ENCODE measurements around the gene ZNG1B.
"Not testable (repeated sequence)": the region's sequence is repeated elsewhere in the genome, so short reads cannot be mapped to it uniquely, and the experiment has no call there.

The ZNG1B gene

DNA sequence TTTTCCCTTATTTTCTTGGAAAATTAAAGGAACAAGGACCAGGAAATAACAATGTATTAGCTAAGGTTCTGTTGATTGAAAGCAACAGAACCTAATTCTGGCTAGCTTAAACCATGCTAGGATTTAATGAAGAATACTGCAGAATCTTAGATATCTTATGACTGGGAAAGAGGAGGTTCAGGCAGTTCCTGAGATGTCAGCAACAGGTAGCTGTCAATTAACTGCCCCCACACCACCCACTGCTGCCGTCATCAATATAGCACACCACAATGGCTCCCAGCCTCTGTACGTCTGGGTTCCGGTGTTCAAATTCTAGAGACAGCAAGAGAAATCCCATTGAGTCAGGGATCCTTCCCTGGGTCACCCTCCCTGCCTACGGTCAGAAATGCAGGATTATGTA, 95.5 kb downstream of the ZNG1B start:
- not testable (repeated sequence) for DNase-seq (ENCODE audit: insufficient read length, low spot score); FAIRE-seq

- not testable (repeated sequence) for FAIRE-seq
Observed at GRCh38 chr2:113536573-113536972, 99.1 kb downstream of the ZNG1B start.

GRCh38 chr2:113540834-113541203, 103.3 kb downstream of the ZNG1B start:
- FAIRE-seq; DNase-seq (ENCODE audit: insufficient read length, low spot score): not testable (repeated sequence)

More at GRCh38 chr2:113536573-113536972, 99.1 kb downstream of the ZNG1B start:
- DNase-seq (ENCODE audit: insufficient read length, low spot score) = not testable (repeated sequence)

GRCh38 chr2:113541204-113541975, 103.9 kb downstream of the ZNG1B start:
- FAIRE-seq = not testable (repeated sequence)

DNA sequence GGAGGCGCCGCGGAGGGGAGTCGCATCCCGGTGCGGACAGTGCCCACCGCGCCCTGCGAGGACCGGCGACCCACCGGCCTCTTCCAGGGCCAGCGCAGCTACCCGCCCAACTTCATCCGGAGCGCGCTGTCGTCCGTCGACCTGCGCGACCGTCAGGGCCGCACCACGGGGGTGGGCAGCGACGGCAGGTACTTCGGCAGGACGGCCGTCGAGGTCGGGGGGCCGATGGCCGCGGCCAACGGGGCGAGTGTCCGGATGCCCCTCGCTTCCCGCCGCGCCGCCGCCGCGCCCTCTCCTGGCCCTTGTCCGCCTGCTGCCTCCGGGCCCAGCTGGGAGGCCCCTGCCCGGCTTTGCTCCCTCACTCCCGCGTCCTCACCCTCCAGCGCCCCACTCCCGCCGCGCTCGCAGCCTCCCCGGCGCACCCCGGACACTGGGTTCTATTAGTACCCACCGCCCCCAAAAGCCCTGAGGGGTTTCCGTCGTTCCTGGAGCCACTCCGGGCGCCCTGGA, 104.5 kb downstream of the ZNG1B start:
- not testable (repeated sequence) for DNase-seq (ENCODE audit: insufficient read length, low spot score); FAIRE-seq

More at GRCh38 chr2:113541204-113541975, 103.9 kb downstream of the ZNG1B start:
- DNase-seq (ENCODE audit: insufficient read length, low spot score) = not testable (repeated sequence)

DNA sequence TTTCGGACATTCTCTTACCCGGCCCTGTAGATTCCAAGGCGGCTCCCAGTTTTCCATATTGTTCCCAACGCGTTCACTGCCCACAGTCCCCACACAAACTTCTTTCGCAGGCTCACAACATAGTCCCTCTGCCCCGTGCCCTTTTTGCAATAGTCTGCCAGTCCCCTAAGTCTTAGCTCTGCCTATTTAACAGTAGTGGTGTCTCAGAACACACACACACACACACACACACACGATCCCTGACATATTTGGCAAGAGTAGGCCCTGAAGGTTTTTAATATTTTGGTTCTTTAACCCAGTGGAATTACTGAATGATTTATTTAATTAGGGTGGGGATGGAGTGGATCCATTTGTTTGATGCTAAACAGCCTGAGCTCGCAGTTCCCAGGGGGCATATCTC, 105.0 kb downstream of the ZNG1B start:
- FAIRE-seq; DNase-seq (ENCODE audit: insufficient read length, low spot score): not testable (repeated sequence)

All from GM12891 (cell line).